A549 (cell line): ENCODE measurements around the gene MKNK1. TPM values are rescaled to one million over a fixed set of nuclear protein-coding genes. Genes with fewer than 3 reads are reported as not detected.

Source experiments
- ATAC-seq, 2 experiments: fragments of 200-7000 bp in 1 of 2; fragments of >200 bp in 1 of 2; cut with Nextera tagmentation in 1 of 2; cut with Tn5 transposase in 1 of 2; 3 replicates each; pipeline versions ENCODE4 v1.8.0 to v1.9.1; 2018 to 2020; ENCODE audit warnings: mild to moderate bottlenecking in 1 of 2, moderate library complexity in 1 of 2
- CTCF ChIA-PET: fragments of 300-600 bp; sonication (Branson Sonifier 250); formaldehyde crosslinking; extraction: SDS; loops from one replicate; lab custom pipeline; 2021; ENCODE audit warnings: antibody characterized with exemption, inconsistent platforms; lab: Yijun Ruan, JAX
- POLR2A ChIA-PET: fragments of 350-600 bp; formaldehyde crosslinking; extraction: SDS; loops from one replicate; lab custom pipeline; 2021; ENCODE audit warnings: antibody characterized with exemption, inconsistent platforms; lab: Yijun Ruan, JAX
- DNase-seq, 2 experiments: peaks; one replicate each; pipeline versions ENCODE4 v3.0.0 to v3.0.0-alpha.2; 2011 to 2016; ENCODE audit warnings: low read depth in 1 of 2, low spot score in 1 of 2
- FAIRE-seq: peaks from 2 replicates; lab custom pipeline; 2011; peaks lifted over from hg19 to GRCh38; lab: Jason Lieb, UNC
- H3K27ac ChIP-seq, 2 experiments: fragments of >200 bp; sonication (Bioruptor Twin); formaldehyde crosslinking; 3 replicates each; pipeline ENCODE4 v1.5.1; 2016 to 2017
- H3K4me1 ChIP-seq: fragments of >200 bp; sonication (Bioruptor Twin); formaldehyde crosslinking; 3 replicates; pipeline ENCODE4 v1.6.1; 2016
- H3K4me2 ChIP-seq: fragments of >200 bp; sonication (Bioruptor Twin); formaldehyde crosslinking; 3 replicates; pipeline ENCODE4 v1.6.1; 2016
- H3K4me3 ChIP-seq: fragments of >200 bp; sonication (Bioruptor Twin); formaldehyde crosslinking; 3 replicates; pipeline ENCODE4 v1.5.1; 2016
- H3K9me3 ChIP-seq: fragments of >200 bp; sonication (Bioruptor Twin); formaldehyde crosslinking; 3 replicates; pipeline ENCODE4 v1.6.1; 2016
- BHLHE40 ChIP-seq: IDR thresholded peaks from 2 replicates; pipeline ENCODE4 v1.6.1; 2012; ENCODE audit warnings: low read depth, low read length, inconsistent platforms
- CBX8 ChIP-seq: fragments of 200-600 bp; sonication (generic); IDR thresholded peaks from 2 replicates; pipeline ENCODE4 v1.6.1; 2016
- CEBPB ChIP-seq, 2 experiments: fragments of >200 bp in 1 of 2; sonication (Bioruptor Twin) in 1 of 2; formaldehyde crosslinking in 1 of 2; IDR thresholded peaks; 2 replicates each; pipeline ENCODE4 v1.6.1; 2012 to 2016
- FOSB ChIP-seq: fragments of 250-450 bp; sonication (Bioruptor Pico); IDR thresholded peaks from 2 replicates; pipeline ENCODE4 v1.5.0; 2020; ENCODE audit warnings: mild to moderate bottlenecking, moderate library complexity
- FOXS1 ChIP-seq: fragments of 250-450 bp; sonication (Bioruptor Pico); IDR thresholded peaks from 2 replicates; pipeline ENCODE4 v1.5.0; 2020; ENCODE audit warnings: mild to moderate bottlenecking, moderate library complexity
- HDAC2 ChIP-seq: fragments of 200-600 bp; sonication (generic); IDR thresholded peaks from 2 replicates; pipeline ENCODE4 v1.6.1; 2016
- HOXA7 ChIP-seq: fragments of 250-450 bp; sonication (Bioruptor Pico); IDR thresholded peaks from 2 replicates; pipeline ENCODE4 v1.5.0; 2020; ENCODE audit warnings: mild to moderate bottlenecking, moderate library complexity
- JUN ChIP-seq, 2 experiments: fragments of >200 bp; sonication (Bioruptor Twin); formaldehyde crosslinking; IDR thresholded peaks; 2 replicates in 1 of 2; 3 replicates in 1 of 2; pipeline ENCODE4 v1.6.1; 2016 to 2017
- JUNB ChIP-seq: fragments of >200 bp; sonication (Bioruptor Twin); formaldehyde crosslinking; IDR thresholded peaks from 2 replicates; pipeline ENCODE4 v1.6.1; 2016
- MAFK ChIP-seq: fragments of 450-650 bp; IDR thresholded peaks from 2 replicates; pipeline ENCODE4 v1.6.1; 2014; ENCODE audit not compliant: partially characterized antibody
- NFE2L2 ChIP-seq: fragments of 150-350 bp; conservative IDR thresholded peaks from 2 replicates; pipeline ENCODE4 v1.6.1; 2014; ENCODE audit warnings: low read length
- PHF8 ChIP-seq: fragments of 200-600 bp; sonication (generic); IDR thresholded peaks from 2 replicates; pipeline ENCODE4 v1.6.1; 2016; ENCODE audit warnings: low read depth, mild to moderate bottlenecking, antibody characterized with exemption, moderate library complexity, borderline replicate concordance
- POLR2AphosphoS2 ChIP-seq: conservative IDR thresholded peaks from 2 replicates; pipeline ENCODE4 v1.6.1; 2012; ENCODE audit warnings: low read length, improper control_type of control experiment, inconsistent platforms
- RAD21 ChIP-seq, 2 experiments: fragments of >200 bp in 1 of 2; sonication (Bioruptor Twin) in 1 of 2; formaldehyde crosslinking in 1 of 2; IDR thresholded peaks in 1 of 2; conservative IDR thresholded peaks in 1 of 2; 2 replicates in 1 of 2; 3 replicates in 1 of 2; pipeline ENCODE4 v1.6.1; 2012 to 2018; ENCODE audit warnings: inconsistent platforms in 1 of 2
- RARB ChIP-seq: fragments of 250-450 bp; sonication (Bioruptor Pico); IDR thresholded peaks from 2 replicates; pipeline ENCODE4 v1.8.0; 2021; ENCODE audit warnings: mild to moderate bottlenecking, moderate library complexity
- REST ChIP-seq: fragments of 200-600 bp; sonication (generic); IDR thresholded peaks from 2 replicates; pipeline ENCODE4 v1.6.1; 2016; ENCODE audit warnings: antibody characterized with exemption, mild to moderate bottlenecking, moderate library complexity
- RNF2 ChIP-seq: fragments of 200-600 bp; sonication (generic); IDR thresholded peaks from 2 replicates; pipeline ENCODE4 v1.6.1; 2016; ENCODE audit warnings: low read depth, mild to moderate bottlenecking, antibody characterized with exemption, moderate library complexity, borderline replicate concordance
- TP53 ChIP-seq: fragments of 250-450 bp; sonication (Bioruptor Pico); IDR thresholded peaks from 2 replicates; pipeline ENCODE4 v1.5.0; 2021; ENCODE audit warnings: mild to moderate bottlenecking, moderate library complexity
- ZC3H11A ChIP-seq: fragments of 450-650 bp; IDR thresholded peaks from 2 replicates; pipeline ENCODE4 v1.6.1; 2014; ENCODE audit warnings: antibody characterized with exemption, mild to moderate bottlenecking
- WGBS: methylation state at CpG from one replicate; pipeline ENCODE4 v1.1.6; 2017; ENCODE audit errors: missing lambda C conversion rate; 5-methylcytosine and 5-hydroxymethylcytosine counted together
- polyA plus RNA-seq, 4 experiments: library from polyadenylated mRNA; depleted of rRNA in 3 of 4; stranded (reverse); fragments of >200 nt; fragmentation: RNase III in 1 of 4; extraction: RNeasy Plus Mini Kit Qiagen cat#74134 plus additional on column Dnase treatment in 1 of 4; gene quantifications; 2 replicates in 3 of 4; 3 replicates in 1 of 4; pipeline ENCODE4 v1.2.3, GENCODE V29; 2011 to 2017
- TF ChIP-seq, protein P1 (sequence below): fragments of 250-450 bp; sonication (Bioruptor Pico); IDR thresholded peaks from 2 replicates; pipeline ENCODE4 v1.5.0; 2021; ENCODE audit warnings: mild to moderate bottlenecking, moderate library complexity, borderline replicate concordance
- TF ChIP-seq, protein P2 (sequence below): fragments of >200 bp; sonication (Bioruptor Twin); formaldehyde crosslinking; IDR thresholded peaks from 3 replicates; pipeline ENCODE4 v1.5.1; 2016
- TF ChIP-seq, protein P3 (sequence below): fragments of >200 bp; sonication (Bioruptor Twin); formaldehyde crosslinking; IDR thresholded peaks from 2 replicates; pipeline ENCODE4 v1.6.1; 2016

MKNK1 gene
- polyA plus RNA-seq, 2 of the 4 experiments (the other 2 are of a cell fraction) = 20.8 to 28.4 TPM

DNA sequence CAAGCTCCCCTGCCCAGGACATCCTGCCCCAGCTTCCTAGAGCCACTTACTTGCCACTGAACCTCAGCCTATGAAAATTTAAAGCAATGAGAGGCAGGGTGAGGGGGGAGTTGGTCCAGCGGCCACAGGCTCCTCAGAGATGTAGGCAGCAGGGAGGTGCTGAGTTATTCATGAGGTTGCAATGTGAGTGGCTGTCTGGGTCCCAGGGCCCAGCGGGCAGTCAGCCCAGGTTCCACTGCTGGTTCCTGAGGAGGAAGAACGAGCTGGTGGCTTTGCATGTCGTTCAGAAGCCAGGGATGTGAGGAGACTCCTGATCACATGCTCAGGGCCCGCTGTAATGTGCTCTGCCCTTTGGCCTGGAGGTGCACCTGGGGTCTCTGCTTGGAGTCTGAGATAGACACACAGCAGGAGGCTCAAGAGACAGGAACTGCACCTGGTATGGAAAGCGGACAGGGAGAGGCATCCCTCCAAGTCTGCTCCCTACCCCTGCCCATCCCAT is 52.4 kb downstream of the MKNK1 start, which contains the start of gene KNCN:
KNCN (minus strand) TSS at position 51 of the 499 bp plus-strand sequence. CDS start 432 bp downstream, outside the sequence.
- no peak for TF ChIP-seq TP53 (CRISPR knock-in tag)
- TF ChIP-seq JUNB = no peak
- TF ChIP-seq FOSB = no peak
- TF ChIP-seq JUN (IDR thresholded peaks at IDR 0.05) = no peak
- no peak for TF ChIP-seq CEBPB (IDR thresholded peaks at IDR 0.05)
- TF ChIP-seq FOXS1 (CRISPR knock-in tag) = no peak
- TF ChIP-seq, protein P1, sequence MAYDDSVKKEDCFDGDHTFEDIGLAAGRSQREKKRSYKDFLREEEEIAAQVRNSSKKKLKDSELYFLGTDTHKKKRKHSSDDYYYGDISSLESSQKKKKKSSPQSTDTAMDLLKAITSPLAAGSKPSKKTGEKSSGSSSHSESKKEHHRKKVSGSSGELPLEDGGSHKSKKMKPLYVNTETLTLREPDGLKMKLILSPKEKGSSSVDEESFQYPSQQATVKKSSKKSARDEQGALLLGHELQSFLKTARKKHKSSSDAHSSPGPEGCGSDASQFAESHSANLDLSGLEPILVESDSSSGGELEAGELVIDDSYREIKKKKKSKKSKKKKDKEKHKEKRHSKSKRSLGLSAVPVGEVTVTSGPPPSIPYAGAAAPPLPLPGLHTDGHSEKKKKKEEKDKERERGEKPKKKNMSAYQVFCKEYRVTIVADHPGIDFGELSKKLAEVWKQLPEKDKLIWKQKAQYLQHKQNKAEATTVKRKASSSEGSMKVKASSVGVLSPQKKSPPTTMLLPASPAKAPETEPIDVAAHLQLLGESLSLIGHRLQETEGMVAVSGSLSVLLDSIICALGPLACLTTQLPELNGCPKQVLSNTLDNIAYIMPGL (CRISPR knock-in tag) = no peak
- no peak for TF ChIP-seq REST
- no peak for TF ChIP-seq RNF2
- no peak for TF ChIP-seq HDAC2
- TF ChIP-seq HOXA7 = no peak
- no peak for TF ChIP-seq RARB
- no peak for TF ChIP-seq CBX8
- TF ChIP-seq NFE2L2 = no peak
- TF ChIP-seq BHLHE40 = no peak
- TF ChIP-seq, protein P2, sequence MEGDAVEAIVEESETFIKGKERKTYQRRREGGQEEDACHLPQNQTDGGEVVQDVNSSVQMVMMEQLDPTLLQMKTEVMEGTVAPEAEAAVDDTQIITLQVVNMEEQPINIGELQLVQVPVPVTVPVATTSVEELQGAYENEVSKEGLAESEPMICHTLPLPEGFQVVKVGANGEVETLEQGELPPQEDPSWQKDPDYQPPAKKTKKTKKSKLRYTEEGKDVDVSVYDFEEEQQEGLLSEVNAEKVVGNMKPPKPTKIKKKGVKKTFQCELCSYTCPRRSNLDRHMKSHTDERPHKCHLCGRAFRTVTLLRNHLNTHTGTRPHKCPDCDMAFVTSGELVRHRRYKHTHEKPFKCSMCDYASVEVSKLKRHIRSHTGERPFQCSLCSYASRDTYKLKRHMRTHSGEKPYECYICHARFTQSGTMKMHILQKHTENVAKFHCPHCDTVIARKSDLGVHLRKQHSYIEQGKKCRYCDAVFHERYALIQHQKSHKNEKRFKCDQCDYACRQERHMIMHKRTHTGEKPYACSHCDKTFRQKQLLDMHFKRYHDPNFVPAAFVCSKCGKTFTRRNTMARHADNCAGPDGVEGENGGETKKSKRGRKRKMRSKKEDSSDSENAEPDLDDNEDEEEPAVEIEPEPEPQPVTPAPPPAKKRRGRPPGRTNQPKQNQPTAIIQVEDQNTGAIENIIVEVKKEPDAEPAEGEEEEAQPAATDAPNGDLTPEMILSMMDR = no peak
- TF ChIP-seq, all 56 proteins: peak for 0
- FAIRE-seq (no peak), ATAC-seq (no peak), DNase-seq (no peak)
- Histone ChIP-seq H3K4me2 (no peak within 1 kb of the TSS), H3K4me3 (no peak within 1 kb of the TSS), H3K9me3 (no peaks in the 10 kb centered on the region), H3K4me1 (no peaks in the 10 kb centered on the region), H3K27ac (no peak within 1 kb of the TSS)
- CTCF ChIA-PET = interaction anchor here (0.8 to 1.8 kb wide), 5 partner anchors 19 to 105 kb away, joined by 3 to 5 read pairs (median 4); no protein-coding TSS in a partner anchor
- POLR2A ChIA-PET = no interaction called here
- WGBS = 48% methylated on average over 3 of the region's 6 CpGs

DNA sequence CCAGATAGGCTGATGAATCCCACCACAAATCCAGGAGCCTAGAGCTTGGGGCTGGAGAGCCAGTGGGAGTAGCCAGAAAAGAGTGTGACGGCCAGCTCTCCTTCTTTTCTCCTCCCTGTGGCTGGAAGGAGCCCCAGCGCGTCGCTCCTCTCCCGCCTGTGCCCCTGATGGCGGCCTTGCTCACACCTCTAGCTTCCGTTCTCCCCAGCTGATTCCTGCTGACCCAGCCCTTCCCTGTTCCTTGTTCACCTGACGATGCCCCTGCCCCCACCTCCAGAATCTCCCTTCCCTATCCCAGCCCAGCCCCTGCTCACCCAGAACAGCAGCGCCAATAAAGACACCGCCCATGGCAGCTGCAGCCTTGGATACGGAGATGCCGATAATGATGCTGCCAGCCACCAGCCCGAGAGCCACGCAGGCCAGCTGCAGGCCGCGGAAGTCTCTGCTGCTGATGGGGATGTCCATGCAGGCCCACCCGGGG is 53.3 kb downstream of the MKNK1 start:
- no peak for DNase-seq
- TF ChIP-seq POLR2AphosphoS2 (no peak), BHLHE40 (no peak), JUN (IDR thresholded peaks at IDR 0.05) (no peak), ZC3H11A (no peak), PHF8 (no peak), MAFK (no peak), NFE2L2 (no peak), RAD21 (conservative IDR thresholded peaks at IDR 0.05 in 1 of 2, IDR thresholded peaks at IDR 0.05 in 1 of 2) (no peak), FOXS1 (CRISPR knock-in tag) (no peak)
- TF ChIP-seq, protein P3, sequence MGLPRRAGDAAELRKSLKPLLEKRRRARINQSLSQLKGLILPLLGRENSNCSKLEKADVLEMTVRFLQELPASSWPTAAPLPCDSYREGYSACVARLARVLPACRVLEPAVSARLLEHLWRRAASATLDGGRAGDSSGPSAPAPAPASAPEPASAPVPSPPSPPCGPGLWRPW = no peak
- CTCF ChIA-PET = interaction anchor here (0.8 to 1.8 kb wide), 6 partner anchors 16 to 104 kb away, joined by 3 to 5 read pairs (median 4); no protein-coding TSS in a partner anchor
- 72% methylated on average over 9 of the region's 17 CpGs for WGBS
- H3K9me3 ChIP-seq = no peaks in the 10 kb centered on the region
- H3K4me3 ChIP-seq = no peak overlapping the region
- no peak for ATAC-seq
- FAIRE-seq = no peak
- POLR2A ChIA-PET = no interaction called here
- no peak overlapping the region for H3K27ac ChIP-seq
- H3K4me1 ChIP-seq = no peaks in the 10 kb centered on the region
- H3K4me2 ChIP-seq = no peak overlapping the region
